GM12878 (cell line): Measurements from ENCODE around the gene SMARCD3. TPM values are rescaled to one million over a fixed set of nuclear protein-coding genes. Genes with fewer than 3 reads are reported as not detected.

Source experiments
- ATAC-seq: fragments of 200-7000 bp; cut with Tn5 transposase; 3 replicates; pipeline ENCODE4 v1.9.1; 2020; ENCODE audit warnings: mild to moderate bottlenecking, moderate library complexity
- BruUV-seq: library from RNA; stranded (reverse); fragments of 400-500 nt; replicated peaks from 2 replicates; lab custom pipeline; 2021; lab: Mats Ljungman, UMichigan
- CTCF ChIA-PET: fragments of 300-600 bp; sonication (Branson Sonifier 250); formaldehyde crosslinking; extraction: SDS; loops from one replicate; lab custom pipeline; 2021; ENCODE audit warnings: inconsistent platforms; lab: Yijun Ruan, JAX
- POLR2A ChIA-PET: fragments of 350-600 bp; formaldehyde crosslinking; extraction: SDS; loops from one replicate; lab custom pipeline; 2021; ENCODE audit warnings: inconsistent platforms; lab: Charles Lee
- RAD21 ChIA-PET: fragments of 300-600 bp; sonication (Branson Sonifier 250); formaldehyde crosslinking; loops from one replicate; lab custom pipeline; 2023; ENCODE audit warnings: antibody characterized with exemption; ENCODE audit not compliant: unreplicated experiment; lab: Charles Lee
- SMC1A ChIA-PET: fragments of 300-600 bp; sonication (Branson Sonifier 250); formaldehyde crosslinking; loops from one replicate; lab custom pipeline; 2023; ENCODE audit not compliant: unreplicated experiment, uncharacterized antibody; lab: Charles Lee
- DNase-seq: peaks from one replicate; pipeline ENCODE4 v3.0.0-alpha.2; 2011; ENCODE audit warnings: low read depth, low spot score
- FAIRE-seq: peaks from 3 replicates; lab custom pipeline; 2011; peaks lifted over from hg19 to GRCh38; lab: Jason Lieb, UNC
- H2AFZ ChIP-seq: 2 replicates; pipeline ENCODE4 v1.6.0; 2011; ENCODE audit warnings: low read depth, low read length, control low read depth; ENCODE audit not compliant: control insufficient read depth
- H3K27ac ChIP-seq: 2 replicates; pipeline ENCODE4 v1.5.1; 2011; ENCODE audit warnings: control low read depth; ENCODE audit not compliant: control insufficient read depth, insufficient read depth
- H3K27me3 ChIP-seq, 2 experiments: replicated peaks in 1 of 2; 2 replicates each; pipeline versions ENCODE4 v1.6.0 to v1.6.1; 2011; ENCODE audit warnings: low read length in 1 of 2; ENCODE audit not compliant: control insufficient read depth in 2 of 2, insufficient read depth in 2 of 2
- H3K36me3 ChIP-seq, 2 experiments: 2 replicates each; pipeline ENCODE4 v1.5.1; 2011; ENCODE audit warnings: low read length in 1 of 2; ENCODE audit not compliant: control insufficient read depth in 2 of 2, insufficient read depth in 2 of 2
- H3K4me1 ChIP-seq: 2 replicates; pipeline ENCODE4 v1.6.1; 2011; ENCODE audit warnings: mild to moderate bottlenecking, low read length, moderate library complexity, mixed read lengths; ENCODE audit not compliant: control insufficient read depth, insufficient read depth
- H3K4me2 ChIP-seq: 2 replicates; pipeline ENCODE4 v1.6.0; 2011; ENCODE audit warnings: control low read depth; ENCODE audit not compliant: control insufficient read depth, insufficient read depth
- H3K4me3 ChIP-seq: fragments of 200-600 bp; sonication (generic); 2 replicates; pipeline ENCODE4 v1.5.1; 2016
- H3K79me2 ChIP-seq: 2 replicates; pipeline ENCODE4 v1.6.0; 2011; ENCODE audit warnings: low read length; ENCODE audit not compliant: control insufficient read depth, insufficient read depth
- H3K9ac ChIP-seq: 2 replicates; pipeline ENCODE4 v1.8.0; 2011; ENCODE audit warnings: low read length, control low read depth, mixed read lengths; ENCODE audit not compliant: control insufficient read depth, insufficient read depth
- H3K9me3 ChIP-seq: replicated peaks from 3 replicates; pipeline ENCODE4 v1.5.1; 2011; ENCODE audit warnings: mild to moderate bottlenecking, low read length; ENCODE audit not compliant: control insufficient read depth, insufficient read depth
- H4K20me1 ChIP-seq: 2 replicates; pipeline ENCODE4 v1.6.0; 2011; ENCODE audit not compliant: control insufficient read depth, insufficient read depth
- ASH2L ChIP-seq: fragments of 300-600, 200-600 bp; sonication (generic); IDR thresholded peaks from 2 replicates; pipeline ENCODE4 v1.6.1; 2017; ENCODE audit warnings: low read depth, mild to moderate bottlenecking, borderline replicate concordance
- FOXK2 ChIP-seq: fragments of 450-650 bp; IDR thresholded peaks from 2 replicates; pipeline ENCODE4 v1.6.1; 2017; ENCODE audit warnings: mild to moderate bottlenecking, moderate library complexity
- IRF4 ChIP-seq: IDR thresholded peaks from 2 replicates; pipeline ENCODE4 v1.6.1; 2011; ENCODE audit warnings: low read depth, low read length
- PAX5 ChIP-seq: IDR thresholded peaks from 2 replicates; pipeline ENCODE4 v1.6.1; 2011; ENCODE audit warnings: low read depth, low read length, borderline replicate concordance
- PRDM15 ChIP-seq: fragments of 450-650 bp; formaldehyde crosslinking; IDR thresholded peaks from 2 replicates; pipeline ENCODE4 v1.4.0; 2020; ENCODE audit warnings: mild to moderate bottlenecking, moderate library complexity
- SKIL ChIP-seq: fragments of 450-650 bp; IDR thresholded peaks from 2 replicates; pipeline ENCODE4 v1.6.1; 2017; ENCODE audit warnings: mild to moderate bottlenecking, low read depth, inconsistent platforms; ENCODE audit not compliant: poor library complexity, severe bottlenecking
- SREBF1 ChIP-seq: IDR thresholded peaks from 2 replicates; pipeline ENCODE4 v1.6.1; 2012; ENCODE audit warnings: mild to moderate bottlenecking, low read length
- USF2 ChIP-seq: IDR thresholded peaks from 2 replicates; pipeline ENCODE4 v1.6.1; 2011; ENCODE audit warnings: low read depth, low read length, improper control_type of control experiment, borderline replicate concordance
- ZNF384 ChIP-seq: IDR thresholded peaks from 2 replicates; pipeline ENCODE4 v1.6.1; 2012; ENCODE audit warnings: low read depth, mild to moderate bottlenecking, low read length, improper control_type of control experiment, borderline replicate concordance
- WGBS: methylation state at CpG from one replicate; pipeline ENCODE4 v1.1.6; 2016; ENCODE audit warnings: low lambda C conversion rate; ENCODE audit not compliant: insufficient replicate concordance, insufficient coverage; ENCODE audit errors: missing lambda C conversion rate; 5-methylcytosine and 5-hydroxymethylcytosine counted together
- in situ Hi-C: fragments of 300-500 bp; cut with MboI; formaldehyde crosslinking; loops from 9 replicates; pipeline ENCODE4 v1.14.3; 2018; ENCODE audit warnings: mixed read lengths
- intact Hi-C: fragments of 100-400 bp; cut with micrococcal nuclease; formaldehyde crosslinking; loops from one replicate; pipeline ENCODE4 v1.14.2; 2022; ENCODE audit not compliant: unreplicated experiment
- polyA plus RNA-seq, 11 experiments: library from polyadenylated mRNA; depleted of rRNA in 4 of 11; unstranded in 6 of 11; stranded (reverse) in 5 of 11; fragments of >200 nt; fragmentation: Nextera tagmentation in 4 of 11; fragmentation: Illumina TruSeq in 1 of 11; extraction: Ambion mirVana in 4 of 11; extraction: Trizol in 1 of 11; gene quantifications; 1 replicate in 1 of 11; 2 replicates in 10 of 11; pipeline versions ENCODE4 v1.2.1 to v1.2.3, GENCODE V29; 2011 to 2016; ENCODE audit warnings: inconsistent platforms in 2 of 11, missing spikeins in 2 of 11, low read depth in 1 of 11
- total RNA-seq, 4 experiments: library from RNA; depleted of rRNA in 3 of 4; stranded (reverse); fragments of >200 nt in 3 of 4; fragmentation: Illumina TruSeq in 1 of 4; extraction: Trizol in 1 of 4; gene quantifications; 2 replicates each; pipeline versions ENCODE4 v1.2.1 to v1.2.3, GENCODE V29; 2013 to 2021

SMARCD3 gene
- total and polyA plus RNA-seq, 10 of the 15 experiments (the other 5 are each of a cell fraction or from before 2014, with no cell fraction given): 0.11 to 1.4 (median 0.16) TPM

- no peak for TF ChIP-seq PRDM15 (CRISPR knock-in tag)
- TF ChIP-seq USF2: no peak
Observed at GRCh38 chr7:151255390-151255789, 6.9 kb upstream of the SMARCD3 start (continued).

- H3K27me3 ChIP-seq: peaks cover 16 to 17% of the 10 kb centered on the region in 2 experiments; a peak in 3 of 4 replicates
- H3K9ac ChIP-seq: no peak overlapping the region
- intact Hi-C loops (no loop called here), in situ Hi-C loops (no loop called here)
- H3K36me3 ChIP-seq: no peaks in the 10 kb centered on the region
- WGBS: 36% methylated on average over 11 of the region's 11 CpGs
- H4K20me1 ChIP-seq: no peaks in the 10 kb centered on the region
- no peak overlapping the region for H3K4me3 ChIP-seq
- RAD21 ChIA-PET: no interaction called here
- TF ChIP-seq ZNF384 (no peak), PAX5 (no peak), IRF4 (no peak), FOXK2 (no peak), ASH2L (no peak), SREBF1 (no peak), SKIL (no peak)
- no peaks in the 10 kb centered on the region for H3K9me3 ChIP-seq
- ATAC-seq (no peak), FAIRE-seq (no peak), DNase-seq (no peak)
- no peaks in the 10 kb centered on the region for H3K79me2 ChIP-seq
- H3K4me2 ChIP-seq: no peak overlapping the region
- no TSS peak for BruUV-seq
- H3K27ac ChIP-seq: no peak overlapping the region
- SMC1A ChIA-PET: interaction anchor here (0.6 kb wide), 1 partner anchor 1768 kb away, joined by 5 read pairs; no protein-coding TSS in a partner anchor
- no peaks in the 10 kb centered on the region for H3K4me1 ChIP-seq
- CTCF ChIA-PET: no interaction called here
- no peak overlapping the region for H2AFZ ChIP-seq
- POLR2A ChIA-PET: no interaction called here
Observed at GRCh38 chr7:151254851-151255250, 6.4 kb upstream of the SMARCD3 start.
